ENCODE measurements around the gene MAMDC2.

DNA sequence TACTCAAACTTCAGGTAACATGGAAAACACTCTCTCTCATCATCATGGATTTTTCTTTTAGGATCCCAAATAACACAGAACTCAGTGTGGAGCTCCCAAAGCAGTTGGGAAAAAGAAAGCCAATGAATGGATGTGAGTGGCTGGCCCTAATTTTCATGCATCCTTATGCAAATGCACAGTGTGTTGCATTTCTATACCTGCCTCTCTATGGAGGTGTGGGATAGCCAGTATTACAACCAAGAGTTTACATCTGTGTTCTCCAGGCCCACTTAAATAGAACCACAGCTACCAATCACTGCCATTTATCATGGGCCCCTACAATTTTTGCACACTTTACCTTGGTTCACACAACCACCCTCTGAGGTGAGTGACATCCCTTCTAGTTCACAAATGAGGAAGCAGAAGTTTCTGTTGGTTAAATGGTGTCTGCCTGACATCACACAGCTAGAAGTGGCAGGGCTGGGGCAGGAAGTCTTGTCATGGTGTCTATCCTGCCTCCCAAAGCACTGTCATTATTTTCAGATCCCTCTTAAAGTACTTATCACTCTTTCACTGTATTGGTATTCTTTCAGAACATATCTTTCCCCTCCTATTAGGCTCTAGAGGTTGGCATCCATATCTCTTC is 17.3 kb downstream of the MAMDC2 start:
- TF ChIP-seq CTCF (conservative IDR thresholded peaks at IDR 0.05; ENCODE audit: low read length) (no peak), EZH2phosphoT487 (IDR thresholded peaks at IDR 0.05; ENCODE audit: borderline replicate concordance) (no peak)
